Uterus (tissue), 2 donors: Measurements from ENCODE around the gene SMARCA5.

Experiments
- CTCF ChIP-seq, 4 experiments: fragments of 200-600 bp in 2 of 4; fragments of 450-650 bp in 2 of 4; sonication (generic) in 2 of 4; IDR thresholded peaks; one replicate each; pipeline ENCODE4 v1.5.1; 2016 to 2019; ENCODE audit warnings: antibody characterized with exemption in 4 of 4, mild to moderate bottlenecking in 2 of 4, moderate library complexity in 1 of 4
- POLR2A ChIP-seq, 2 donors: fragments of 450-650 bp; IDR thresholded peaks; one replicate each; pipeline ENCODE4 v1.6.1; 2016; ENCODE audit warnings: antibody characterized with exemption in 2 of 2, mild to moderate bottlenecking in 1 of 2, moderate library complexity in 1 of 2

GRCh38 chr4:143481361-143481760, 32.1 kb upstream of the SMARCA5 start:
- TF ChIP-seq CTCF (IDR thresholded peaks at IDR 0.05) (no peak), POLR2A (IDR thresholded peaks at IDR 0.05) (no peak)
